ENCODE measurements around the gene PARD6G. TPM values are rescaled to one million over a fixed set of nuclear protein-coding genes. Genes with fewer than 3 reads are reported as not detected.

PARD6G gene
- total and polyA plus RNA-seq, 2 of the 13 experiments (the other 11 are each of a cell fraction or from before 2014, with no cell fraction given), result 3.6 to 7.4 TPM

- Histone ChIP-seq H3K36me3 (replicated peaks in 1 of 2; ENCODE audit: control insufficient read depth in 1 of 2, insufficient read depth in 2 of 2, low read length in 2 of 2) (no peaks in the 10 kb centered on the region), H3K27ac (ENCODE audit: extremely low read length, insufficient read depth, low read length) (no peak overlapping the region), H3K4me1 (ENCODE audit: insufficient read depth, low read length) (peaks cover 11% of the 10 kb centered on the region), H4K20me1 (ENCODE audit: insufficient read depth, low read length) (0 out of 2 replicates have a peak, but pooled peaks cover 5% of the 10 kb centered on the region), H3K4me2 (ENCODE audit: low read depth, low read length) (no peak overlapping the region), H3K79me2 (ENCODE audit: insufficient read depth, low read length) (no peaks in the 10 kb centered on the region), H3K9me3 (ENCODE audit: low read length) (no peaks in the 10 kb centered on the region), H3K4me3 (replicated peaks in 1 of 3; ENCODE audit: insufficient read depth in 1 of 3, low read depth in 2 of 3, low read length in 3 of 3) (no peak overlapping the region), H3K9ac (ENCODE audit: insufficient read depth, low read depth, low read length) (no peak overlapping the region), H2AFZ (ENCODE audit: low read length) (no peak overlapping the region), H3K27me3 (ENCODE audit: control insufficient read depth in 1 of 2, insufficient read depth in 2 of 2, low read length in 2 of 2) (no peaks in the 10 kb centered on the region)
- FAIRE-seq, result no peak
- TF ChIP-seq CSRNP2 (CRISPR knock-in tag; conservative IDR thresholded peaks at IDR 0.05; ENCODE audit: low read depth), result no peak
- TF ChIP-seq ZNF276 (CRISPR knock-in tag; IDR thresholded peaks at IDR 0.05; ENCODE audit: low read depth), result no peak
- no peak for TF ChIP-seq ZNF512B (CRISPR knock-in tag; IDR thresholded peaks at IDR 0.05; ENCODE audit: borderline replicate concordance)
- no peak for TF ChIP-seq ZFP36 (IDR thresholded peaks at IDR 0.05; ENCODE audit: borderline replicate concordance, low read depth, low read length, partially characterized antibody)
- no peak for ATAC-seq
- ChIA-PET POLR2A (no interaction called here), CTCF (ENCODE audit: low intra/inter-chr PET ratio, low total read pairs) (no interaction called here)
- in situ Hi-C loops (cut with HindIII; ENCODE audit: extremely low pct_ligation_motif_present, low pct_unique_long_range_greater_than_20kb), result no loop called here
- intact Hi-C loops (cut with micrococcal nuclease; ENCODE audit: unreplicated experiment), result no loop called here
- BruUV-seq (replicated peaks), result no TSS peak
- no peak for DNase-seq (ENCODE audit: low spot score)
- WGBS (ENCODE audit: low lambda C conversion rate), result 91% methylated on average over 19 of the region's 19 CpGs
These were observed 55.2 kb downstream of the PARD6G start for GRCh38 chr18:80191907-80192652.

Data from HepG2 (cell line).